ENCODE measurements around the gene PIK3CA.
"Not testable (repeated sequence)": the region's sequence is repeated elsewhere in the genome, so short reads cannot be mapped to it uniquely, and the experiment has no call there.

The PIK3CA gene

DNA sequence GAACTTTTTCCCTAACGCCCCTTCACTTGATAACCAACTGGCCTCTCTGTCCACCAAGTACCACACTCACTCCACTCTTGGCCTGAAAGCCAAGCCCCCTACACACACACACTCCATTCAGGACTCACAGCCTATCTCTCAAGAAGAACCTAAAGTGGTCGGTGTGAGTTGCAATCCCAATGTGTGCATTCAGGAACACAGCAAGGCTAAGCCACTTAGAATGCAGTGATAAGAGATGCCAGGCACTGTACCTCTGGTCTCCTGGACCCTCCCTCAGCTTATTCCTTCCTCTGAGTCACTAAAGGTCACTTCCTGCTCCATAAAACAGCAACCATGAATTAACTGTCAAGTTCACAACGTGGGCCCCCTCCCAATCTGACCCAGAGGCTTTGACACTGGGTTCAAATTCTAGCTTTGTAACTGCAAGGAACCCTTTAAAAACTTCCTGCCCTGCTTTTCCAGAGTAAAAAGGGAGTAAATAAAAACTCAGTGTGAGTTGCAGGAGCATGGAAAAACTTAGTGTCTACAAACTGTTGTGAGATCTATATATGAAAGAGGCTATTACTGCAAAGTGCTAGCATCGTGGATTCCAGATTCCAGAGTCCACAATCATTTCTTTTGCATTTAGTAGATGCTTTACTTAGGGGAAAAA is 120.4 kb downstream of the PIK3CA start:
- TF ChIP-seq, protein P1, sequence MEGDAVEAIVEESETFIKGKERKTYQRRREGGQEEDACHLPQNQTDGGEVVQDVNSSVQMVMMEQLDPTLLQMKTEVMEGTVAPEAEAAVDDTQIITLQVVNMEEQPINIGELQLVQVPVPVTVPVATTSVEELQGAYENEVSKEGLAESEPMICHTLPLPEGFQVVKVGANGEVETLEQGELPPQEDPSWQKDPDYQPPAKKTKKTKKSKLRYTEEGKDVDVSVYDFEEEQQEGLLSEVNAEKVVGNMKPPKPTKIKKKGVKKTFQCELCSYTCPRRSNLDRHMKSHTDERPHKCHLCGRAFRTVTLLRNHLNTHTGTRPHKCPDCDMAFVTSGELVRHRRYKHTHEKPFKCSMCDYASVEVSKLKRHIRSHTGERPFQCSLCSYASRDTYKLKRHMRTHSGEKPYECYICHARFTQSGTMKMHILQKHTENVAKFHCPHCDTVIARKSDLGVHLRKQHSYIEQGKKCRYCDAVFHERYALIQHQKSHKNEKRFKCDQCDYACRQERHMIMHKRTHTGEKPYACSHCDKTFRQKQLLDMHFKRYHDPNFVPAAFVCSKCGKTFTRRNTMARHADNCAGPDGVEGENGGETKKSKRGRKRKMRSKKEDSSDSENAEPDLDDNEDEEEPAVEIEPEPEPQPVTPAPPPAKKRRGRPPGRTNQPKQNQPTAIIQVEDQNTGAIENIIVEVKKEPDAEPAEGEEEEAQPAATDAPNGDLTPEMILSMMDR (conservative IDR thresholded peaks at IDR 0.05; ENCODE audit: low read depth): no peak
- POLR2A ChIA-PET (ENCODE audit: low non-redundant PET): no interaction called here
- no peak for DNase-seq (ENCODE audit: low spot score)
- no peak overlapping the region for H3K27ac ChIP-seq
- CTCF ChIA-PET: interaction anchor here (0.7 kb wide), 1 partner anchor 10 kb away, joined by 4 read pairs; no protein-coding TSS in a partner anchor

DNA sequence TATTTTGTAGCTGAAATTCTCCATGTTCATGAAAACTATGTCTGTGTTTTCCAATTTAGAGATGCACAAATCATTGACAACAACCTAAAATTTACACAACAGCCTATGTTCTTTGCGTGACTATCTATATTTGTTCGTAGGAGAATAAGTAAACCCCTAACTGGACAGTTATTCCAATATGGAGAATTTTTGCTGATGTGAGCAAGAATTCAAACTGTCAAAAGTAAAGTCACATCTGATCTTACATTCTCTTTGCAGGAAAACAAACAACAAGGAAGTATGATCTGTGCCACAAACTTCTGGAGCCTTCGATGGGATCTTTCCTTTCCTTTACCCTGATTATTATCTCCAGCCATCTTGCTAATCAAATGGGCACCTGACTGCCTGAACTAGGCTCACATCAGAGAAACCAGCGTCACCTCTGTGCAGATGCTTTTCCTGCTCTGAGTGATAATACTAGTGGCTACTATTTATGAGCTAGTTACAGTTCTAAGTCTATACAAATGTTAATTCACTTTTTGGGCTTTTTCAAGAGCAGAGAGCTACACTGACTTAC is 121.1 kb downstream of the PIK3CA start:
- TF ChIP-seq, protein P1 (conservative IDR thresholded peaks at IDR 0.05; ENCODE audit: low read depth): no peak
- CTCF ChIA-PET: interaction anchor here (0.6 to 0.7 kb wide), 2 partner anchors 47 to 130 kb away, joined by 3 read pairs; no protein-coding TSS in a partner anchor
- no peak for DNase-seq (ENCODE audit: low spot score)
- H3K27ac ChIP-seq: no peak overlapping the region
- POLR2A ChIA-PET (ENCODE audit: low non-redundant PET): no interaction called here

- ChIA-PET POLR2A (ENCODE audit: low non-redundant PET) (no interaction called here), CTCF (interaction anchor here (0.7 to 1.4 kb wide), 2 partner anchors 166 to 1873 kb away, joined by 3 to 4 read pairs; no protein-coding TSS in a partner anchor)
- DNase-seq (ENCODE audit: low spot score): no peak
- TF ChIP-seq, protein P1 (conservative IDR thresholded peaks at IDR 0.05; ENCODE audit: low read depth): no peak
- no peak overlapping the region for H3K27ac ChIP-seq
Measured at GRCh38 chr3:179272385-179272784, 124.2 kb downstream of the PIK3CA start.

- H3K27ac ChIP-seq; CTCF ChIA-PET; POLR2A ChIA-PET (ENCODE audit: low non-redundant PET); DNase-seq (ENCODE audit: low spot score): not testable (repeated sequence)
Measured at GRCh38 chr3:179274434-179274833, 126.3 kb downstream of the PIK3CA start.

- ChIA-PET CTCF (no interaction called here), POLR2A (ENCODE audit: low non-redundant PET) (no interaction called here)
- DNase-seq (ENCODE audit: low spot score): no peak
- H3K27ac ChIP-seq: no peak overlapping the region
- TF ChIP-seq, protein P1 (conservative IDR thresholded peaks at IDR 0.05; ENCODE audit: low read depth): no peak
Measured at GRCh38 chr3:179276001-179276400, 127.8 kb downstream of the PIK3CA start.

DNA sequence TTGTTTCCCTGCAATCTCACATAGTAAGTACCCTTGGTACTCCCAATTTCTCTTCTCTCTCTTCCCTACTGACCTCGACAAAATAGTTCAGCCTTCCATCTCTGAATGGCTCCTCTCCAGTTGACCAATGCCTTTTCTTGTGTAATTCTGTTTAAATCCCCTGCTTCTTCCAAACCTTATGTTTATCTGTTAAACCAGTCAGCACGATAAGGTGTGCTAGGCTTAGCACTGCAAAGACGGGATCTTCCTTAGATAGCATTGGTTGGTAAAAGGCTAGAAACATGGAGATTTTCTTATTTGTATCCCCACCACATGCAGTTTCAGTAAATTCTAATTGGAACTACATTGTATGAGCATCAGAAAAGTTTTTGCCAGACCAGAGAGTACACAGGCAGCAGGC is 128.6 kb downstream of the PIK3CA start:
- CTCF ChIA-PET: no interaction called here
- TF ChIP-seq, protein P1 (conservative IDR thresholded peaks at IDR 0.05; ENCODE audit: low read depth): no peak
- DNase-seq (ENCODE audit: low spot score): no peak
- no peak overlapping the region for H3K27ac ChIP-seq
- POLR2A ChIA-PET (ENCODE audit: low non-redundant PET): no interaction called here

DNA sequence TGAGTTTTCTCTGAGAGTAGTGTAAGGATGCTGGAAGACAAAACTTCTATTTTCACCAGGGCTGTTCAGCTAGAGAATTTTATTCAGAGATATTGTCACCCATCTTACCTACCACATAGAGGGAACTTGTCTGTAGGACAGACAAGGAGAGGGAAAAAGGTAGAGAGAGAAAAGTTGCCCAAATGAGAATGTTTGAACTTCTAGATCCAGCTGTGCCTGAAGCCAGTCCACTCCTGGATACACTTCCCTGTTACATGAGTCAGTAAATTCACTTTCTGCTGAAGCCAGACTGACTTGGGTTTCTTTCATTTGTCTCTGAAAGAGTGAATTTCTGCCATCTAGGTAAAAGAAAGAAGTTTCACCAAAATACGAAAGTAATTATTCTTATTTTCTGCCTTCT is 130.0 kb downstream of the PIK3CA start:
- ChIA-PET POLR2A (ENCODE audit: low non-redundant PET) (no interaction called here), CTCF (interaction anchor here (0.6 kb wide), 2 partner anchors 10 to 14 kb away, joined by 3 to 4 read pairs; no protein-coding TSS in a partner anchor)
- no peak for DNase-seq (ENCODE audit: low spot score)
- TF ChIP-seq, protein P1 (conservative IDR thresholded peaks at IDR 0.05; ENCODE audit: low read depth): no peak
- no peak overlapping the region for H3K27ac ChIP-seq

Data from RWPE1 (cell line).